Stomach (tissue), 9 donors: ENCODE results near the gene PDGFD. TPM values are rescaled to one million over a fixed set of nuclear protein-coding genes. Genes with fewer than 3 reads are reported as not detected.

Source experiments
- DNase-seq, 2 donors: peaks; one replicate each; pipeline versions ENCODE4 v3.0.0 to v3.0.0-alpha.2; 2013 to 2019
- H3K27ac ChIP-seq, 5 donors: fragments of 200-600 bp in 4 of 5; sonication (generic) in 4 of 5; one replicate each; pipeline ENCODE4 v1.5.1; 2013 to 2019; ENCODE audit warnings: mild to moderate bottlenecking in 1 of 5, moderate library complexity in 1 of 5
- H3K27me3 ChIP-seq, 3 donors: fragments of 200-600 bp; sonication (generic); one replicate each; pipeline ENCODE4 v1.5.1; 2017 to 2019; ENCODE audit warnings: mixed run types in 1 of 3
- H3K36me3 ChIP-seq, 4 donors: fragments of 200-600 bp; sonication (generic); 1 replicate in 3 of 4; 2 replicates in 1 of 4; pipeline ENCODE4 v1.5.1; 2016 to 2019
- H3K4me1 ChIP-seq, 4 donors: fragments of 200-600 bp; sonication (generic); one replicate each; pipeline ENCODE4 v1.5.1; 2016 to 2019
- H3K4me3 ChIP-seq, 4 donors: fragments of 200-600 bp; sonication (generic) in 3 of 4; one replicate each; pipeline ENCODE4 v1.5.1; 2016 to 2019; ENCODE audit warnings: mild to moderate bottlenecking in 1 of 4
- H3K9me3 ChIP-seq, 4 donors: fragments of 200-600 bp; sonication (generic); one replicate each; pipeline ENCODE4 v1.5.1; 2016 to 2019
- EP300 ChIP-seq: sonication (generic); formaldehyde crosslinking; IDR thresholded peaks from one replicate; pipeline ENCODE4 v1.6.1; 2017; ENCODE audit warnings: antibody characterized with exemption
- POLR2A ChIP-seq, 4 donors: fragments of 450-650 bp; IDR thresholded peaks; one replicate each; pipeline ENCODE4 v1.6.1; 2016; ENCODE audit warnings: antibody characterized with exemption in 4 of 4, control low read depth in 2 of 4, mild to moderate bottlenecking in 1 of 4, moderate library complexity in 1 of 4
- POLR2AphosphoS5 ChIP-seq, 3 donors: sonication (generic); formaldehyde crosslinking; IDR thresholded peaks; one replicate each; pipeline ENCODE4 v1.6.1; 2016; ENCODE audit warnings: antibody characterized with exemption in 3 of 3
- WGBS, 5 donors: extraction: QIAGEN DNeasy Blood & Tissue Kit in 3 of 5; methylation state at CpG; one replicate each; pipeline versions ENCODE4 v1.1.5 to v1.1.7; 2013 to 2018; 5-methylcytosine and 5-hydroxymethylcytosine counted together
- intact Hi-C: fragments of 100-400 bp; cut with DNase I; formaldehyde crosslinking; loops from one replicate; pipeline ENCODE4 v1.15.1; 2023; ENCODE audit warnings: low total_unique reads
- polyA plus RNA-seq, 3 donors: library from polyadenylated mRNA; stranded (reverse); fragments of 200-250 nt; gene quantifications; one replicate each; pipeline ENCODE4 v1.2.3, GENCODE V29; 2013
- total RNA-seq, 5 donors: library from RNA; depleted of rRNA; stranded (reverse); fragments of >200 nt; gene quantifications; one replicate each; pipeline versions ENCODE4 v1.1.0 to v1.2.3, GENCODE V29; 2014 to 2016
- TF ChIP-seq, protein P1 (sequence below), 7 experiments: fragments of 450-650 bp in 4 of 7; fragments of 200-600 bp in 3 of 7; sonication (generic) in 3 of 7; IDR thresholded peaks; one replicate each; pipeline ENCODE4 v1.5.1; 2016 to 2019; ENCODE audit warnings: antibody characterized with exemption in 7 of 7, control low read depth in 2 of 7, mild to moderate bottlenecking in 1 of 7
- donor health status: healthy with polysubstance abuse.
- donor health status: Bipolar disorder and iron deficiency.
- donor health status: healthy.

PDGFD gene
- total and polyA plus RNA-seq, 8 donors = 2.4 to 41.5 (median 9.0) TPM; not detected in 1

DNA sequence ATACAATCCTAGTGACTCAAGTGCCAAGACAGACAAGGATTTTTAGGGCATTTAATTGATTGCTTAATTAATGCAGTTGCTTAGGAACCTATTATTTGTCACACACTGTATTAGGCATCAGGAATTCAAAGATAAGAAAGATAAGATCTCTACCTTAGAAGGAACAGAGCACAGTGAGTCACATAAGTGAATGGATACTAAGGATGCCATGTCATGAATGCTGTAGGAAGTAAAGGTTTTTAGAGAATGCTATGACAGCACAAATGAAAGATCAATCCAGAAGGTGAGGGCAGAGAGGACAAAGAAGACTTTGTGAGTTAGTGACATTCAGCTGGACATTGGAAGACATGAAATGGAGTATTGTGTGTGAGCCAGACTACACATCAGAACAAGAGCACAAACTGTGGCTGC, 275.4 kb downstream of the PDGFD start:
- Histone ChIP-seq H3K4me1 (peaks cover 0 to 8% (median 0%) of the 10 kb centered on the region in 4 donors), H3K27me3 (no peaks in the 10 kb centered on the region), H3K27ac (no peak overlapping the region), H3K36me3 (no peaks in the 10 kb centered on the region), H3K4me3 (no peak overlapping the region), H3K9me3 (peaks cover 0 to 9% (median 5%) of the 10 kb centered on the region in 4 donors)
- intact Hi-C loops = no loop called here
- DNase-seq = no peak
- TF ChIP-seq, protein P1, sequence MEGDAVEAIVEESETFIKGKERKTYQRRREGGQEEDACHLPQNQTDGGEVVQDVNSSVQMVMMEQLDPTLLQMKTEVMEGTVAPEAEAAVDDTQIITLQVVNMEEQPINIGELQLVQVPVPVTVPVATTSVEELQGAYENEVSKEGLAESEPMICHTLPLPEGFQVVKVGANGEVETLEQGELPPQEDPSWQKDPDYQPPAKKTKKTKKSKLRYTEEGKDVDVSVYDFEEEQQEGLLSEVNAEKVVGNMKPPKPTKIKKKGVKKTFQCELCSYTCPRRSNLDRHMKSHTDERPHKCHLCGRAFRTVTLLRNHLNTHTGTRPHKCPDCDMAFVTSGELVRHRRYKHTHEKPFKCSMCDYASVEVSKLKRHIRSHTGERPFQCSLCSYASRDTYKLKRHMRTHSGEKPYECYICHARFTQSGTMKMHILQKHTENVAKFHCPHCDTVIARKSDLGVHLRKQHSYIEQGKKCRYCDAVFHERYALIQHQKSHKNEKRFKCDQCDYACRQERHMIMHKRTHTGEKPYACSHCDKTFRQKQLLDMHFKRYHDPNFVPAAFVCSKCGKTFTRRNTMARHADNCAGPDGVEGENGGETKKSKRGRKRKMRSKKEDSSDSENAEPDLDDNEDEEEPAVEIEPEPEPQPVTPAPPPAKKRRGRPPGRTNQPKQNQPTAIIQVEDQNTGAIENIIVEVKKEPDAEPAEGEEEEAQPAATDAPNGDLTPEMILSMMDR (IDR thresholded peaks at IDR 0.05) = no peak
- no peak for TF ChIP-seq POLR2A (IDR thresholded peaks at IDR 0.05)
- TF ChIP-seq EP300 = no peak

DNA sequence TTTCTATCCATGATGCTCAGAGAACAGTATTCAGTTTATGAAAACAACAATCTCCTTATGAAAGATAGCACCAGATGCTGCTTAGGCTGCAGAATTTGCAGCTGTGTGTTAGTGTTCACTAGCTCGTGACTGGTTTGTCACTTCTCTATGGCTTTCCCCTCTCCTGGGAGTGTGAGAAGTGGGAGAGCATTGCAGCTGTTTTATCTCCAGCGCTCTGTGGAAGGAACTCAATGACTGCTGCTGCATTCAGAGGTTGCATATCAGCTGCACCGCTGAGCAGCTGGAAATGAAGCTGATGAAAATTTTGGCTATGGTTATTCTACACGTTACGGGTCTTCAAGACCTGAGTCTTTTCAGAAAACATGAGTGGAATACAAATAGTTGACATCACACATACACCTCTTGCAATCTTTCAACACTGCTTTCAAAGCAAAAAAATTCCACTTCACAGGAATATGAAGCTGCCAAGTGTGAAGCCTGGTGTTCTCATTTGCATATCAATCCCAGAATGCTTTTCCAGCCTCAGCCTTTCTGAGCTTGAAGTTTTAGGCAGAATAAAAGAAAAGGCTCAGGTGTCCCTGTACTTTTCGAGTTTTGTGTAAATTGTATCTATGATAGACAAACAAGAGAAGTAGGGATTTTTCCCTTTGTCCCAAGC, 276.8 kb downstream of the PDGFD start:
- H3K27ac ChIP-seq = no peak overlapping the region
- TF ChIP-seq POLR2A (IDR thresholded peaks at IDR 0.05) (no peak), POLR2AphosphoS5 (IDR thresholded peaks at IDR 0.05) (no peak), EP300 (no peak)
- TF ChIP-seq, protein P1 (IDR thresholded peaks at IDR 0.05) = no peak
- WGBS, 5 donors = 47 to 67% (median 55%) methylated on average over 5 to 6 of the region's 6 CpGs
- DNase-seq = peak in 1 of 2 donors; percentile 44
- H3K4me1 ChIP-seq = peaks cover 0 to 8% (median 0%) of the 10 kb centered on the region in 4 donors
- H3K9me3 ChIP-seq = peaks cover 0 to 9% (median 5%) of the 10 kb centered on the region in 4 donors
- no peaks in the 10 kb centered on the region for H3K27me3 ChIP-seq
- intact Hi-C loops = no loop called here
- H3K36me3 ChIP-seq = no peaks in the 10 kb centered on the region
- no peak overlapping the region for H3K4me3 ChIP-seq

DNA sequence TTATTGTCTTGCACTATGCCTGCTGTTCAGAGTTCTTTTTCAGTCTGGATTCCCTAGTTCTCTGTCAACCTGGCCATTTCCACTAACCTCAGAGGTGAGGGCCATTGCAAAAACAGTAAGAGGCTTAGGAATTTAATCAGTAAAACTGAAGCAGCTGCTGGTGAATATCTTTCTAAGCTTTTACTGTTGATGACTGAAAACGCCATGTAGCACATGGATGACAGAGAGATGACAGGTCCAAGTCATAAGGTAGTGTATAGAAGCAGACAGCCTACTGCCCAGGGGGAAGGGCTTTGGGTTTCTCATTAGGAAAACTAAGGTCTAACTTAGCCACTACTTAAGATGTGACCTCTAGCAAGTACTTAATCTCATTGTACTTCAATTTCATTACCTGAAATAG, 280.1 kb downstream of the PDGFD start:
- H3K27me3 ChIP-seq = no peaks in the 10 kb centered on the region
- no peak for DNase-seq
- no peak overlapping the region for H3K27ac ChIP-seq
- H3K9me3 ChIP-seq = no peaks in the 10 kb centered on the region
- intact Hi-C loops = no loop called here
- H3K4me3 ChIP-seq = no peak overlapping the region
- H3K4me1 ChIP-seq = peaks cover 0 to 16% (median 0%) of the 10 kb centered on the region in 4 donors
- 79 to 94% (median 84%) methylated on average over 1 of the region's 1 CpG for WGBS, 5 donors
- TF ChIP-seq, protein P1 (IDR thresholded peaks at IDR 0.05) = no peak
- TF ChIP-seq EP300 (no peak), POLR2A (IDR thresholded peaks at IDR 0.05) (no peak), POLR2AphosphoS5 (IDR thresholded peaks at IDR 0.05) (no peak)
- H3K36me3 ChIP-seq = no peaks in the 10 kb centered on the region

DNA sequence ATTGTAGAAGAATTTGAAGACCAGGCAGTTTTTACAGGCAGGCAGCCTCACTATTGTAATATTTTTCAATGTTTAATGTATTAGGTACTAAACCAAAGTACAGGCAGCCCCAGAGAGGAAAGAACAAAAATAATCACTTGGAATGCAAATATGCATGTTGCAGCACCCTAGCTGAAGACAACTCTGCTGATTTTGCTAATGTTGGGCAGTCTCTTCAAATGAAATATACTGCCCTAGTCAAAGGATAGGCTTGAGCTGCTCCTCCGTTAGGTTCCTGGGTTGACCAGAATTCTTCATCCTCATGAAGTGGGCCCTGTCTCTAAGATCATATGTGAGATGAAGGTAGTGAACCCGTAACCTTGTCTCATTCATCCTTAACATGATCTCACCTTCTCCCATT, 280.7 kb downstream of the PDGFD start:
- no peak for DNase-seq
- intact Hi-C loops = no loop called here
- TF ChIP-seq, protein P1 (IDR thresholded peaks at IDR 0.05) = no peak
- no peak for TF ChIP-seq POLR2A (IDR thresholded peaks at IDR 0.05)
- TF ChIP-seq EP300 = no peak
- no peak for TF ChIP-seq POLR2AphosphoS5 (IDR thresholded peaks at IDR 0.05)
- H3K27ac ChIP-seq = no peak overlapping the region
- no peaks in the 10 kb centered on the region for H3K27me3 ChIP-seq
- H3K36me3 ChIP-seq = no peaks in the 10 kb centered on the region
- WGBS, 5 donors = 91 to 96% (median 96%) methylated on average over 2 of the region's 2 CpGs
- H3K4me3 ChIP-seq = no peak overlapping the region
- H3K9me3 ChIP-seq = no peaks in the 10 kb centered on the region
- peaks cover 0 to 16% (median 0%) of the 10 kb centered on the region in 4 donors for H3K4me1 ChIP-seq
